RCC 7860 (cell line): ENCODE results near the gene NAB2.
A peak's percentile ranks its signal among the peaks of the same experiment; 100 is the strongest.
"Not testable (repeated sequence)": the region's sequence is repeated elsewhere in the genome, so short reads cannot be mapped to it uniquely, and the experiment has no call there.

Experiments
- DNase-seq: peaks from one replicate; pipeline ENCODE4 v3.0.0-alpha.2; 2015; ENCODE audit warnings: low spot score
- FAIRE-seq: peaks from 2 replicates; lab custom pipeline; 2012; peaks lifted over from hg19 to GRCh38; lab: Jason Lieb, UNC

NAB2 gene

DNA sequence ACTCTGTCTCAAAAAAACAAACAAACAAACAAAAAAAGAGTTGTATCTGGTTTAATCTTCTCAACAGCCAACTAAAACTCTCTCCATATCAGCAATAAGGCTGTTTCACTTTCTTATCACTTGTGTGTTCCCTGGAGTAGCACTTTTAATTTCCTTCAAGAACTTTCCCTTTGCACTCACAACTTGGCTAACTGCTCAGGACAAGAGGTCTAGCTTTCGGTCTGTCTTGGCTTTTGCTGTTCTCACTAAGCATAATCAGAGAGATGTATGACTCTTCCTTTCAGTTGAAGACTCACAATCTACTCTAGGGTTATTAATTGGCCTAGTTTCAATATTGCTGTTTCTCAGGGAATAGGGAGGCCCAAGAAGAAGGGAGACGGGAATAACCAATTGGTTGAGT lies 22.7 kb upstream of the NAB2 start:
- DNase-seq (no peak), FAIRE-seq (no peak)

DNA sequence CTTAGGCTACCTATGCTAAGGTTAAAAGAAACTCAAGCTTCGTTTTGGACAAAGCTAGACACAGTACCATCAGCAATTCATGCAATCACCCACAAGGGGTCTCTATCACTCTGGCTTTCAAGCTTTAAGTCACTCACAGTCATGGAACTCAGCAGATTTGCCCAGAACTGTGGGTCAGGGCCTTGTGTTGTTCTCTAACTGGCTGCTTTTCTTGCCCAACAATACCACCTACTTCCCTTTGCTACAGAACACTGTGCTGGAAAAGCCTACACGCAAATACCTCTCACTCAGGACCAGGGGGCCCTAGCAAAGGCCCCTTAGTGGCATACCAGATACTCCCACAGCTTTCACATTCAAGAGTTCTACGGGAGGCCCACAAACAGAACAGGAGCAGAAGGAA lies 19.4 kb upstream of the NAB2 start:
- DNase-seq: peak; percentile 51

DNA sequence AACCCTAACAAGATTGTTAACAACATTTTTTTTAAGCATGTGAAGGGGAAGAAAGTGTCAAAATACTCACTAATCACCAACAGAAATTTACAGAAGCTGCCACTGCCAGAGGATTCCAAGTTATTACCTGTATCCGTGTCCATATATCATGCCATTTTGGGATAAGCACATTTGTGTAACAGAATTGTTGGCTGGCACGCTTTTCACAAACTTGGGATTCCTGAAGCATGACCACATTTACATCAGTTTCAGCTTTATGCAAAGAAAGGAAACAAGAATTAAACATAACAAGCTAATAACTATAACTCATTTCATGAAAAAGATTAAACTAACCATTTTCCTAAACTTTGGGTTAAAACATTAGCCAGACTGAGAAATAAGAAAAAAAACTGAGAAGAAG lies 16.3 kb upstream of the NAB2 start:
- DNase-seq: no peak
- no peak for FAIRE-seq

More for the DNA sequence above, 19.4 kb upstream of the NAB2 start:
- peak; percentile 30 for FAIRE-seq

DNA sequence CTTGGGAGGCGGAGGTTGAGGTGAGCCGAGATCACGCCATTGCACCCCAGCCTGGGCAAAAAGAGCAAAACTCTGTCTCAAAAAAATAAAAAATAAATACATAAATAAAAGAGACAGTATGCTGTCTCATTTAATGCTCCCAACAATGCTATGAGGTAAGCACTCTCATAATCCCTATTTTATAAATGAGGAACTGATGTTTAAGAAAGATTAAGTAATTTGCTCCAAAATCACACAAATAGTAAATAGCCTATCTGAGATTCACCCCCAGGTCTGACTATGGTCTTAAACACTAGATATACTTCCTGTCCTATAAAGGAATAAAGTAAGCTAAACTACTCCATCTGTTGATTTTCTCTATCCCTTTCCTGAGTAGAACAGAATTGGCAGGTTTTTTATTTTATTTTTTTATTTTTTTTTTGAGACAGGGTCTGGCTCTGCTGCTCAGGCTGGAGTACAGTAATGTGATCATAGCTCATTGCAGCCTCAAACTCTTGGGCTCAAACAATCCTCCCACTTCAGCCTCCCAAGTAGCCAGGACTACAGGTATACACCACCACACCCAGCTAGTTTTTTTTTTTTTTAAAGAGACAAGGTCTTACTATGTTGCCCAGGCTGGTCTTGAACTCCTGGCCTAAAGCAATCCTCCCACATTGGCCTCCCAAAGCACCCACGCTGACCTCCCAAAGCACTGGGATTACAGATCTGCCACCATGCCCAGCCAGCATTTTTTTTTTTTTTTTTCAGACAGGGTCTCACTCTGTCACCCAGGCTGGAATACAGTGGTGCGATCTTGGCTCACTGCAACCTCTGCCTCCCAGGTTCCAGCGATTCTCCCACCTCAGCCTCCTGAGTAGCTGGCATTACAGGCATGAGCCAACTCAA lies 15.1 kb upstream of the NAB2 start:
- DNase-seq, FAIRE-seq: not testable (repeated sequence)

DNA sequence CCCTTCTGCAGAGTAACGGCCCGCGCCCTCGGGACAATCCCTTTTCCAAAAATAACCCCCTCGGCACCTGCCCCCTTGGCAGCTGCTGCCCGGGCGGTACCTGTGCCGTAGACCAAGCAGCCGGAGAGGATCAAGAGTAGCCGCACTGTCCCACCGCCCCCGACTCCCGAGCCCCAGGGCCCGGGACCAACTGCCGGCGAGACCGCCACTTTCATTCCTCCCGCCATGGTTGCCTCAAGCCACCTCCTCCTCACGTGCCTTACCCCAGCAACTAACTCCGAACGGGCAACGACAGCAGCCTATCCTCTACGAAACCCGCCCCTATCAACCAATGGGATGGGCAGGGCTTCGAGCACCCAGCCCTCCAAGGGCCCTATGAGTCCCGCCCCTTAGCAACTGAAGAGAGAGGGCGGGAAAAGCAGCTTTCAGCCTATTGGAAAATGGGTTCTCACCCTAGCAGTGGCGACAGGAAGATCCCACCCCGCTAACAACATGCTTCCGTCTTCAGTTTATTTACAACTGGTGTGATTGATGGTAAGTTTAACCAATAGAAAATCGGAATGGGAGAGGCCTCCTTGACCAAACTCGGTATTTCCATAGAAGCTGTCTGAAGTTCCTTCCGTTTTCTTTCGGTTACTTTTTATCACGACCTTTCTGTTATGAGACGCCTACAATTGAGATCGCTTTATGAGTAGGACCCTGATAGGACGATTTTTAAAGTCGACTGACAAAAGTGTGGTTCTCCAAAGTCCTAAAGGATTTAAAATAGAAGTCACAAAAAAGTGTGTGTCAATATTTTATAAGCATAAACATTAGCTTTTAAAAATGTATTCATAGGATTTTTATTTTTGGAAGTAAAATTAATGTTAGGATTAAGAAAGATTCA lies 10.2 kb upstream of the NAB2 start, which contains the start of gene NEMP1:
NEMP1 (minus strand) TSS at position 273 of the 886 bp plus-strand sequence; CDS start at position 227, 46 bp downstream.
- DNase-seq (peak; percentile 100), FAIRE-seq (peak; percentile 96)

DNA sequence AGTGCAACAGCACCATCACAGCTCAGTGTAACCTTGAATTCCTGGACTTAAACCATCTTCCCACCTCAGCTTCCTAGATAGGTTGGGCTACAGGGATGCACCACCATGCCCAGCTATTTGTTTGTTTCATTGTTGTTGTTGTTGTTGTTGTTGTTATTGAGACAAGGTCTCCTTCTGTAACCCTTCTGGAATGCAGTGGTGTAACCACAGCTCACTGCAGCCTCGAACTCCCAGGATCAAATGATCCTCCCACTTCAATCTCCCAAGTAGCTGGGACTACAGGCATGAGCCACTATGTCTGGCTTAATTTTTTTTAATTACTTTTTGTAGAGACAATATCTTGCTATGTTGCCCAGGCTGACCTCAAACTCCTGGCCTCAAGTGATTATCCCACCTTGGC lies 9.1 kb upstream of the NAB2 start:
- FAIRE-seq (no peak), DNase-seq (no peak)

DNA sequence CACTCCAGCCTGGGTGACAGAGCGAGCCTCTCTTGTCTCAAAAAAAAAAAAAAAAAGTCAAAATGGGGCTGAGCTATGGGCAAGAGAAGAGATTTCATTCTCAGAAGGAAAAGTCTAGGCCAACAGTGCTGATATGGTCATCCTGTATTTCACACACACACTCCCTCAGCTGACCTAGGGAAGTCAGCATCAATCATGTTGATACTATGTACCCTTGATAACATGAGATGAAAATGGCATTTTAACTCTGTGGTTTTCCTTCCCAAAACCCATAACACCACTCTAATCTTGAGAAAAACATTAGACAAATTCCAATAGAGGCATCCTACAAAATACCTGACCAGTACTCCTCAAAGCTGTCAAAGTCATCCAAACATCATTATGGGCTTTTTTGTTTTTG lies 8.1 kb upstream of the NAB2 start:
- FAIRE-seq: no peak
- no peak for DNase-seq

DNA sequence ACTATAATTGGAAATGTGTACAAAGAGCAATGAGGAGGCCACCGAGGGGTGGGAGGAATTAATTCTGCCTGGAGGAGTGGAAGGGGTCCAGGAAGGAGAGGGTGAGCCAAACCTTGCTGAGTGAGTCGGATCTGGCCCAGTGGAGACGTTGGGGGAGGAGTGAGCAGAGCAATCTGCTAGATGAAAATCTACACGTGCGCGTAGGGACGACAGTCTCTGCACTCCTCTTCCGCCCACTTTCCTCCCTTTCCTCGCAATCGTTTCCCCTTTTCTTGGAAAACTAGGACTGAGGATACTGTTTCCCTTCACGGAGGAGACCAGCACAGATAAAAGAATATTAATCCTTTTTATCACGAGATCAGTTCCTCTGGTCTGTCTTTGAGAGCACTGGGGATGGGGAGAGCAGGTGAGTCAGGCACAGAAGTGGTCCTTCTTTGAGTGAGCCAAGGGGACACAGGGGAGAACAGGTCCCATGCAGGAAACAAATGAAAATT lies 2.9 kb upstream of the NAB2 start:
- FAIRE-seq: no peak
- no peak for DNase-seq

DNA sequence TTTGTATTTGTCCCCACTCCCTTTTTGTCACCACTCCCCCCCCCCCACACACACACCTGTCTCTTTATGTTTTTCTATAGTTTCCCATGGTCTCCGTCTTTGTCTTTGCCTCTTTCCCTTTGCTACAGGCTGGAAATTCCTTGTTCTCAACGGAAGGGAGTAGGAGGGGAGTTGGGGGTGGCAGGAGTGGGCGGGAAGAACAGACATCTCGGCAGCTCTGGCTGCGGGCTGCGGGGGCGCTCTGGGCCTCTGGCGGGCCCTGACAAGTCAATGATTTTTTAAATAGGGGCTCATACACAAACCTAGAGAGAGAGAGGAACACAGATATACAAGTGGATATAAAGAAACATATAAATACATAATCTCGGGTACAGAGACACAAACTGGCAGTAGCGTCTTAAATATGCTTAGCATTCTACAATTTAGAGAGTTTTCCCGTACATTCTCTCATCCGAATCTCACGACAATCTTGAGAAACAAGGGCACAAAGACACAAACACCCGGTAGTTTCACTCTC lies 2.4 kb upstream of the NAB2 start:
- FAIRE-seq: peak; percentile 7

DNA sequence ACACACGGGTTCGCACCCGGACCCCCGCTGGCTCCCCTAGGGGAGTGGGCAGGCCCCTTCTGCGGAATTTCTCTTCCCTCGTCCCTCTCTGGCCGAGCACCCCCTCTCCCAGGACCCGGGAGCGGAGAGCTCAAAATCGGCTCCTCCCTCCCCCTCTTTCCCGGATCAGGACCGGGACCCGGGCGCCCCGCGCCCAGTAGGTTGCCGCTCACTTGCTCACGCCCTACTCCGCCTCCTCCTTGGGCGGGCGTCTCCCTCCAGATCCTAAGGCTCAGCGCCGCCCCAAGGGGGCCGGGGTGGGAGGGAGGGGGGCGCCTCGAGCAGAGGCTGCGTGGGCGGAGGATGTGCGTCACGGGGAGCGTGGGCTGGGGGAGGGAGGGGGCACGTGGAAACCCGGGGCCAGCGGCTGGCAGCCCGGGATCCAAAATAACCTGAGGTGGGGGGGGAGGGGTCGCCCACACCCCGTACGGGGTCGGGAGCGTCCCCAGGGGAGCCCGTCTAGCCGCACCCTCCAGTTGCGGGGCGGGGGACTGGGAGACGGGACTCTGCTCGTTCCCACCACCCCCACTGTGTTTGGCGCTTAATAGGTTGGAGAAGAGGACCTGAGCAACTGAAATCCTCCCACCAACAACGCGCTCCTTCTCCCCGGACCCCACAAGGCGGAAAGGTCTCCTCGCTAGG lies 1.8 kb upstream of the NAB2 start:
- DNase-seq: peak; percentile 59
- no peak for FAIRE-seq

More for the DNA sequence above, 2.4 kb upstream of the NAB2 start:
- peak; percentile 36 for DNase-seq

DNA sequence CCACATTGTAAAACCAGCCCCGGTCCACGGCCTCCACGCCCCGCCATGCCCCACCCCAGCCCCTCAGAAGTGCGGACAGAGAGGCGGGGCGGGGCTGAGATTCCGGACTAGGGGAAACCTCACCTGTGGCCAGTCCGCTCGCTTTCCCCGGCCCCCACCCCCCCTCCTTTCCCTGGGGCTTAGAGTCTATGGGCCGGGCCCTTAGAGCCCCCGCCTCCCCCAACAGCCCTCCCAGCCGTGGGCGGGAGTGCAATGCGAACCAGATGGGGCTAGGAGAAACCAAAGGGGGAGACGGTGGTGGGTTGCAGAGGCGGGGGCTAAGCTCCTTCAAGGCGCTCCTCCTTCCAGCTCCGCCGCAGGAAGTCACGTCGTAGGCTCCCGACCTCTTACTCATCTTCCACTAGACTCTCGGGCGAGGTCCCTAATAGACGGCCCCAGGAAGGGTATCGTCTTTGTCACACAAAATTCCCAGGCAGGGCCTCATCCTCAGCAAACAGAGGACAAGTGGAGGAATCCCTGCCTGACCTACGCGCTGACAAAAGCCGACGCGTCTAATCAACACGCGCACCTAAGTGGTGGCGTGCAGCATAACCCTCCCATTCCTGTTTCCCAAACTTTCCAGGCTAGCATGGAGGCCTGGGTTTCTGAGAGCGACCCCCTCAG lies 1.1 kb upstream of the NAB2 start:
- FAIRE-seq: no peak
- peak; percentile 85 for DNase-seq

DNA sequence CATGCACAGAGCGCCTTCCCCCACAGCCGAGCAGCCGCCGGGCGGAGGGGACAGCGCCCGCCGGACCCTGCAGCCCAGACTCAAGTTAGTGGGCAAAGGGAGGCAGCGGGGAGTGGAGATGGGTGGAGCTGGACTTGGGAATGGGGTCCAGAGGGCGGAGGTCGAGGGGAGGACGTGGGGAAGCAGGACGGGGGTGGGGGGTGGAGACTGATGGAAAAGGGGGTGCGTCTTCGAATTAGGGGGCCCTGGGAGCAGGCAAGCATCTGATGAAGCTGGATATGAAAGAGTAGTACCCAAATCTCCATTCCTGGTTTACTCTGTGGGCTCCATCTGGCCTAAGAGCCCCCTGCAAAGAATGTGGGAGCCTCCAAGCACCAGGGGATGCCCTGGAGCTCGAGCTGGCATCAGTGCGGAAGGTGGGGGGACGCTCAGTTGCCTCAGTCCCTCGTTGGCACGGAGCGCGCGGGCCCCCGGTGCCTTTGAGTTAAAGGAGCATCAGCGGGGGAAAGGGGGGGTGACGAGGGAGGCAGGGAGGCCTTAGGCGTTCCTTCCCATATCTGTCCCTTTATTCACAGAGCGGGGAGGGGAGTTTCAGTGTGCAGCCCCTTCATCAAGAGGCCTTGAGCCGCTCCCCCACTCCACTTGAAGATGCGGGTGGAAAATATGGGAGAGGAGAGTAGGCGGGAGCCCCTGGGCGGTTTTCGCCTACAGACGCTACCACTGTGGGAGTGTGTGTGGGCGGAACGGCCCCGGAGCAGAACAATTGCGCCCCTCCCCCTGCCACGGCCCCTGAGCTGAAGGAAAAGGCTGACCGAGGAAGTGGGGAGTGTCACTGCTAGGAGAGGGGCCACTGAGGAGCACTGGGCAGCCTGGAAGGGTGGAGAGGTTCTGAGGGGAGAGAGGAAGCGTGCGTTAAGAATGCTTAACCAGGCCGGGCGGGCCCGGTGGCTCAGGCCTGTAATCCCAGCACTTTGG lies 644 bp downstream of the NAB2 start:
- FAIRE-seq (no peak), DNase-seq (peak; percentile 45)

DNA sequence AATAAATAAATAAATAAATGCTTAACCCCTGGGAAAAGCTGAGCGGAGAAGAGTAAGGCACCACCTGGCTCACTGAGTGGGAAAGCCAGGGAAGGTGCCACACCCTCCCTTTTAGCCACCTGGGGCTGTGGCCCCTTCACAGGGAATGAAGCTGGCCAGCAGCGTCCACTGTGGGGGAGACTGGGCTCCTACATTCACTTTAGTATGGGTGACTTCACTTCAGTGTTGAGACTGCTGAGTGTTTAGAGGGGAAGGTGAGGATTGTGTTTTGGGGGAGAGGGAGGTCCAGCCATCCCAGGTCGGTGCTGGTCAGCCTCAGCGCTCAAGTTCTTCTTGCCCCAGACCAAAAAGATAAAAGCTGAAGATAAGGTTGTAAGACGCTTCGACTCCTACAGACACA lies 1.6 kb downstream of the NAB2 start:
- no peak for FAIRE-seq

DNA sequence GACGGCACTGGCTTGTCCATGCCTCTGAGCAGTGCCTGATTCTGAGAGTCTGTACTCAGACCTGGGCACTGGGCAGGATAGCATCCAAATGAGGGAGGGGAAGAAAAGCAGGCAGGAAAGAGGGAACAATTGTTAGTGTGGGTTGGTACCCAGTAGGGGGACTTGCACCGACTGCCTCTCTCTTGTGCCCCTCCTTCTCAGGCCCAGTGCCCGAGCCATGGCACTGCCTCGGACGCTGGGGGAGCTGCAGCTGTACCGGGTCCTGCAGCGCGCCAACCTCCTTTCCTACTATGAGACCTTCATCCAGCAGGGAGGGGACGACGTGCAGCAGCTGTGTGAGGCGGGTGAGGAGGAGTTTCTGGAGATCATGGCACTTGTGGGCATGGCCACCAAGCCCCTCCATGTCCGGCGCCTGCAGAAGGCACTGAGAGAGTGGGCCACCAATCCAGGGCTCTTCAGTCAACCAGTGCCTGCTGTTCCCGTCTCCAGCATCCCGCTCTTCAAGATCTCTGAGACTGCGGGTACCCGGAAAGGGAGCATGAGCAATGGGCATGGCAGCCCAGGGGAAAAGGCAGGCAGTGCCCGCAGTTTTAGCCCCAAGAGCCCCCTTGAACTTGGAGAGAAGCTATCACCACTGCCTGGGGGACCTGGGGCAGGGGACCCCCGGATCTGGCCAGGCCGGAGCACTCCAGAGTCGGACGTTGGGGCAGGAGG lies 2.2 kb downstream of the NAB2 start:
- DNase-seq (no peak), FAIRE-seq (no peak)

More for the DNA sequence above, 1.6 kb downstream of the NAB2 start:
- DNase-seq: no peak

DNA sequence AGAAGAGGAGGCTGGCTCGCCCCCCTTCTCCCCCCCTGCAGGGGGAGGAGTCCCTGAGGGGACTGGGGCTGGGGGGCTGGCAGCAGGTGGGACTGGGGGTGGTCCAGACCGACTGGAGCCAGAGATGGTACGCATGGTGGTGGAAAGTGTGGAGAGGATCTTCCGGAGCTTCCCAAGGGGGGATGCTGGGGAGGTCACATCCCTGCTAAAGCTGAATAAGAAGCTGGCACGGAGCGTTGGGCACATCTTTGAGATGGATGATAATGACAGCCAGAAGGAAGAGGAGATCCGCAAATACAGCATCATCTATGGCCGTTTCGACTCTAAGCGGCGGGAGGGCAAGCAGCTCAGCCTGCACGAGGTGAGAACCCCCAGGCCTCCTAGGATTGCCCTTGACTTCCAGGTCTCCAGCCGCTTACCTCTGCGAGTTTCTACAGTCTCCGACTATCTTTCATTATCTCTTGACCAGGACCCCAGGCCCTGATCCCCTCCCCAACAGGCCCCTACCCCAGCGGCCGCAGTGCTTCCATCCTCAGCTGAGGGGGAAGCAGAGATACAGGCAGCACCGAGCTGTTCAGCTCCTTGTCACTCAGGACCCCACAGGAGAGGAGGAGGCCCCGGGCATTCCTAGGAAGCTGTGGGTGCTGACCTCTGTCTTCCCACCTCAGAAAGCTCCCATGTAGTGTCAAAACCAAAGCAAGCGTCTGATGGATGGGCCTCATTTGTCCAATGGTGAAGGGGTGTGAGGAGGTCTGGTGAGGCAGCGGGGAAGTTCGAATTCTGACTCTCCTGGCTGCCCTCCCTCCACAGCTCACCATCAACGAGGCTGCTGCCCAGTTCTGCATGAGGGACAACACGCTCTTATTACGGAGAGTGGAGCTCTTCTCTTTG lies 3.0 kb downstream of the NAB2 start:
- DNase-seq (no peak), FAIRE-seq (no peak)

DNA sequence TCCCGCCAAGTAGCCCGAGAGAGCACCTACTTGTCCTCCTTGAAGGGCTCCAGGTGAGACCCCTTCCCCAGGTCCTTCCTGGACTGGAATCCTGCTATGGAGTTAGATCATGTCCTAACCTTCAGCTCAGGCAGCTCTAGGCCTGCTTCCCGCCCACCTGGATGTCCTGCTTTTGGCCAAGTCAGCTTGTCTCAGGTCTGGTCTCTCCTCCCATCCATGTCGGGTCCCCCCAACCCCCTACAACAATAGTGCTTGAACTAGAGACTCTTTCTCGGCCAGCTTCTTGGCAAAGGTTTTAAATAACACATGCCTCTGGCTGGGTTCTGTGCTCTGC lies 3.6 kb downstream of the NAB2 start:
- FAIRE-seq: no peak
- DNase-seq: no peak

DNA sequence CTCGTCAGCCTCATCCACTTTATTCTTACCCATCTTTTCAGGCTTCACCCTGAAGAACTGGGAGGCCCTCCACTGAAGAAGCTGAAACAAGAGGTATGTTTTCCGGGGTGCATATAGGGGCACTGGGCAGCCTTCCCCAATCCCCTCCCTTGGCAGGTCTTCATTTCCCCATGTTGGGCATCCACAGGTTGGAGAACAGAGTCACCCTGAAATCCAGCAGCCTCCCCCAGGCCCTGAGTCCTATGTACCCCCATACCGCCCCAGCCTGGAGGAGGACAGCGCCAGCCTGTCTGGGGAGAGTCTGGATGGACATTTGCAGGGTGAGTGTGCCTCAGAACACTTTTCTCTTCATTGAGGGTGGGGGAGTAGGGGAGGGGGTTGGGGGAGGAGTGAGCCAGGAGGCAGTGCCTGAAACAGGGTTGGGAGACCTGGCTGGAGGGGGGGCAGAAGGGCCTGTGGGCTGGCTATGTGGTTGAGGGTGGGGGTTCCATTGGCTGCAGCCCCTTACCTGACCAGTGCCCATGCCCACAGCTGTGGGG lies 4.0 kb downstream of the NAB2 start:
- DNase-seq (no peak), FAIRE-seq (no peak)
